Osteocyte (in vitro differentiated cells): ENCODE measurements around the gene ATN1. TPM values are rescaled to one million over a fixed set of nuclear protein-coding genes. Genes with fewer than 3 reads are reported as not detected.

Experiments
- DNase-seq: peaks from one replicate; pipeline ENCODE4 v3.0.0; 2021; ENCODE audit warnings: mixed read lengths; ENCODE audit not compliant: unreplicated experiment; ENCODE audit errors: extremely low spot score
- H3K27ac Mint-ChIP-seq: one replicate; pipeline ENCODE4 v1.8.0; 2021; ENCODE audit warnings: mild to moderate bottlenecking, mixed read lengths; ENCODE audit not compliant: unreplicated experiment
- H3K27me3 Mint-ChIP-seq: one replicate; pipeline ENCODE4 v1.8.0; 2021; ENCODE audit warnings: mixed read lengths; ENCODE audit not compliant: unreplicated experiment
- H3K36me3 Mint-ChIP-seq: one replicate; pipeline ENCODE4 v1.8.0; 2021; ENCODE audit warnings: mixed read lengths; ENCODE audit not compliant: unreplicated experiment
- H3K4me1 Mint-ChIP-seq: one replicate; pipeline ENCODE4 v1.8.0; 2021; ENCODE audit warnings: mixed read lengths; ENCODE audit not compliant: unreplicated experiment
- H3K4me3 Mint-ChIP-seq: one replicate; pipeline ENCODE4 v1.8.0; 2021; ENCODE audit warnings: mild to moderate bottlenecking, moderate library complexity, mixed read lengths; ENCODE audit not compliant: unreplicated experiment
- H3K9me3 Mint-ChIP-seq: one replicate; pipeline ENCODE4 v1.8.0; 2021; ENCODE audit warnings: mixed read lengths; ENCODE audit not compliant: unreplicated experiment
- CTCF ChIP-seq: fragments of 200-600 bp; sonication (generic); IDR thresholded peaks from 2 replicates; pipeline ENCODE4 v1.5.0; 2021; ENCODE audit warnings: antibody characterized with exemption, mild to moderate bottlenecking, moderate library complexity
- total RNA-seq: library from RNA; stranded (reverse); gene quantifications from 2 replicates; pipeline ENCODE4 v1.2.1, GENCODE V29; 2021

The ATN1 gene
- total RNA-seq, 1 donor from 2014 or later = 123 TPM

DNA sequence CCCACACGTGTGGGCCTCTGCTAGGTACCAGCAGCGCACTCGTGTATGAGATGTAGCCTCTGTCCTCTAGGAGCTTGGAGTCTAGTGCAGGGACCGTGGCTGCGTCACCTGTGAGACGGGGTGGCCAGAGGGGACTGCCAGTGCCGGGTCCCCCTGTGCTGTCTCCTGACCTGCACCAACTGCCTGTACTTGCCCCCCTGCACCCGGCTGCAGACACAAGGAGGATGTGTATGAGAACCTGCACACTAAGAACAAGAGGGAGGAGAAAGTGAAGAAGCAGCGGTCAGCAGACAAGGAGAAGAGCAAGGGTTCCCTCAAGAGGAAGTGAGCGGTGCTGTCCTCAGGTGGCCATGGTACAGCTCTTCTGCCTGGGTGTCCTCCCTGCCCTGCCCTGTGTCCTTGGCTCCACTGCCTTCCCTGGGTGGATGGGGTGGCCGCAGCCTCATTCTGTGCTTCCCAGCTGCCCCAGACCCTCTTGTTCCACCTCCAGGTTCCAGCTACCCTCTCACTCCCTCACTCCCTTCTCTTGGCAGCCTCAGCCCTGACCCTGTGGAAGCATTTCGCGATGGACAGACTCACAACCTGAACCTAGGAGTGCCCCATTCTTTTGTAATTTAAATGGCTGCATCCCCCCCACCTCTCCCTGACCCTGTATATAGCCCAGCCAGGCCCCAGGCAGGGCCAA, 33.0 kb downstream of the ATN1 start:
- Mint-ChIP-seq H3K27me3 (no peaks in the 10 kb centered on the region), H3K36me3 (peaks cover 6% of the 10 kb centered on the region), H3K4me3 (no peak overlapping the region), H3K4me1 (peaks cover 18% of the 10 kb centered on the region), H3K9me3 (no peaks in the 10 kb centered on the region), H3K27ac (no peak overlapping the region)
- TF ChIP-seq CTCF = no peak
- no peak for DNase-seq

DNA sequence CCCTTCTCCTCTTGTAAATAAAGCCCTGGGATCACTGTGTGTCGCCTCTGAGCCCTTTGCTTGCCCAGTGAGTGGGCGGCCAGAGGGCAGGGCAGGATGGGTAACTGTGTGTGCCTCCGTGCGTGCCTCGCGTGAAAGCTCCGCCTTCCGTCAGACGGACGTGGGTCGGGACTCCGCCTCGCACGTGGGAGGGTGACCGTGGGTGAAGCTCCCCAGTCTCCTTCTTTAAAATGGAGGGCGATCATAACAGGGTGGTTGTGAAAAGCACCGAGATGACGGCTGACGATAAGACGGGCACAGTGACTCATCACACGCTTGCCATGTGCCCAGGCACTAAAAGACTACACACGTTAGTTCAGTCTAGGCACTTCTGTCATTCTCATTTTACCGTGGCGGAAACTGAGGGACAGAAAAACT, 33.5 kb downstream of the ATN1 start:
- Mint-ChIP-seq H3K9me3 (no peaks in the 10 kb centered on the region), H3K36me3 (peaks cover 10% of the 10 kb centered on the region), H3K4me3 (no peak overlapping the region), H3K4me1 (peaks cover 18% of the 10 kb centered on the region), H3K27me3 (no peaks in the 10 kb centered on the region), H3K27ac (peak overlapping the region; percentile 90)
- no peak for DNase-seq
- no peak for TF ChIP-seq CTCF

GRCh38 chr12:6961695-6962284, 34.0 kb downstream of the ATN1 start:
- H3K36me3 Mint-ChIP-seq = peaks cover 13% of the 10 kb centered on the region
- TF ChIP-seq CTCF = peak; percentile 60
- DNase-seq = no peak
- peak overlapping the region; percentile 59 for H3K4me3 Mint-ChIP-seq
- H3K27me3 Mint-ChIP-seq = no peaks in the 10 kb centered on the region
- H3K4me1 Mint-ChIP-seq = peaks cover 18% of the 10 kb centered on the region
- peak overlapping the region; percentile 90 for H3K27ac Mint-ChIP-seq
- no peaks in the 10 kb centered on the region for H3K9me3 Mint-ChIP-seq

DNA sequence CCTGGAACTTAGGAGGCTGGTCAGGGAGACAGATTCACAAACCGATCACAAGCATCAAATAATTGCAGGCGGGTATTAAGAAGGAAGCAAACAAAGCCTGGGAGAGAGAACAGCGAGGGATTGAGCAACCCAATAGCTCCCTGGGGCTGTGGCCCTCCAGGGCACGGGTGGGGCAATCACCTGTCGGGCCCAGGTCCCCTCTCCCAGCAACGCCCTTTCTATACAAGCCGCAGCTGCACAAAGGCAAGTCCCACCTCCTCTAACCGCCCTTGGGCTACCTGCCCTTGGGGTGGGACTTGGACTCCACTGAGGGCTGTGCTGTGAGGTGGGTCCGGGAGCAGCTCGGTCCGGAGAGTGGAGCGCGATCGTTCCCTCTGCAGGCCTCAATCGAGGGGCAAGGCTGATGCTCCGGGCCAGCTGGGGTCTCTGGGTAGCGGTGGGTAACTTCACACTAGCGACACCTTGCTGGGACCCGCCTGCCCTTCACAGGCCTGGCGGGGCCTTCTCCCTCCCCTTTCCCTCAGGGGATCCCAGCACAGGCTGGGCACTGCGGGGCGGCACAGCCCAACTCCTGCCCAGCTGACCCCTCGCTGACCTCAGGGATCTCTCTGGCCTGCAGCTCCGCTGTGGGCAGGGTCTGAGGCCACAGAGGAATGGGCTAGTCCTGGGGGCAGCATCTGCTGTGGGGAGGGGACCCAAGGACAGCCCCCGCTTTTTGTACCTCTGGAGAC, 34.7 kb downstream of the ATN1 start:
- TF ChIP-seq CTCF = no peak
- Mint-ChIP-seq H3K4me3 (peak overlapping the region; percentile 59), H3K27me3 (no peaks in the 10 kb centered on the region), H3K4me1 (peaks cover 18% of the 10 kb centered on the region), H3K36me3 (peaks cover 13% of the 10 kb centered on the region), H3K9me3 (no peaks in the 10 kb centered on the region), H3K27ac (peak overlapping the region; percentile 90)
- no peak for DNase-seq
